B cell (primary cell): Measurements from ENCODE around the gene SLC22A24. TPM values are rescaled to one million over a fixed set of nuclear protein-coding genes. Genes with fewer than 3 reads are reported as not detected.
"Not testable (repeated sequence)": the region's sequence is repeated elsewhere in the genome, so short reads cannot be mapped to it uniquely, and the experiment has no call there.

ENCODE experiments used
- ATAC-seq: fragments of 200-7000 bp; cut with Tn5 transposase; one replicate; pipeline ENCODE4 v1.10.0; 2021; ENCODE audit warnings: low read depth, mild to moderate bottlenecking, moderate number of reproducible peaks, moderate library complexity
- CTCF ChIA-PET: fragments of 350-600 bp; sonication (Branson Sonifier 250); formaldehyde crosslinking; loops from one replicate; lab custom pipeline; 2021; ENCODE audit warnings: antibody characterized with exemption, inconsistent platforms; lab: Charles Lee
- POLR2A ChIA-PET: fragments of 350-600 bp; sonication (Branson Sonifier 250); formaldehyde crosslinking; loops from one replicate; lab custom pipeline; 2021; ENCODE audit warnings: antibody characterized with exemption; lab: Charles Lee
- DNase-seq: peaks from one replicate; pipeline ENCODE4 v3.0.0; 2013
- H2AFZ ChIP-seq: 2 replicates; pipeline ENCODE4 v1.6.1; 2012; ENCODE audit warnings: mild to moderate bottlenecking, low read depth, low read length; ENCODE audit not compliant: insufficient read depth, poor library complexity, severe bottlenecking
- H3K27ac ChIP-seq, 2 donors: 1 replicate in 1 of 2; 2 replicates in 1 of 2; pipeline ENCODE4 v1.5.1; 2012 to 2013; ENCODE audit warnings: low read length in 2 of 2, mild to moderate bottlenecking in 2 of 2, moderate library complexity in 1 of 2
- H3K27me3 ChIP-seq, 4 experiments: fragments of 200-600 bp in 1 of 4; sonication (generic) in 1 of 4; replicated peaks in 1 of 4; 1 replicate in 2 of 4; 2 replicates in 2 of 4; pipeline versions ENCODE4 v1.6.1 to v1.7.0; 2013 to 2016; ENCODE audit warnings: low read length in 3 of 4, mild to moderate bottlenecking in 2 of 4, mixed read lengths in 1 of 4, moderate library complexity in 1 of 4; ENCODE audit not compliant: insufficient read depth in 4 of 4, control insufficient read depth in 3 of 4; ENCODE audit errors: control extremely low read depth in 1 of 4
- H3K36me3 ChIP-seq, 2 experiments: replicated peaks in 1 of 2; 1 replicate in 1 of 2; 2 replicates in 1 of 2; pipeline versions ENCODE4 v1.6.1 to v1.7.1; 2013; ENCODE audit warnings: low read length in 1 of 2; ENCODE audit not compliant: insufficient read depth in 2 of 2, control insufficient read depth in 1 of 2; ENCODE audit errors: control extremely low read depth in 1 of 2, extremely low read depth in 1 of 2
- H3K4me1 ChIP-seq, 2 donors: fragments of 200-600 bp in 1 of 2; sonication (generic) in 1 of 2; 1 replicate in 1 of 2; 2 replicates in 1 of 2; pipeline versions ENCODE4 v1.5.1 to v1.6.1; 2013 to 2017; ENCODE audit warnings: low read length in 2 of 2; ENCODE audit not compliant: control insufficient read depth in 2 of 2, insufficient read depth in 2 of 2
- H3K4me2 ChIP-seq: replicated peaks from 2 replicates; pipeline ENCODE3; 2012; ENCODE audit warnings: mild to moderate bottlenecking, low read depth, low read length; ENCODE audit not compliant: poor library complexity, severe bottlenecking
- H3K4me3 ChIP-seq, 5 experiments: fragments of 200-600 bp in 1 of 5; sonication (generic) in 1 of 5; 1 replicate in 3 of 5; 2 replicates in 2 of 5; pipeline versions ENCODE4 v1.5.1 to v1.7.0; 2011 to 2016; ENCODE audit warnings: low read length in 4 of 5, mild to moderate bottlenecking in 4 of 5, low read depth in 2 of 5, control low read depth in 1 of 5, moderate library complexity in 1 of 5; ENCODE audit not compliant: insufficient read depth in 1 of 5; ENCODE audit errors: control extremely low read depth in 1 of 5, extremely low read depth in 1 of 5
- H3K79me2 ChIP-seq: fragments of 200-600 bp; sonication (generic); one replicate; pipeline ENCODE4 v1.6.0; 2016; ENCODE audit warnings: low read length; ENCODE audit not compliant: control insufficient read depth, insufficient read depth
- H3K9ac ChIP-seq: fragments of 200-600 bp; sonication (generic); 2 replicates; pipeline ENCODE4 v1.6.1; 2017; ENCODE audit warnings: mild to moderate bottlenecking, low read length, moderate library complexity
- H3K9me3 ChIP-seq, 3 donors: one replicate each; pipeline versions ENCODE4 v1.6.1 to v1.7.1; 2013; ENCODE audit warnings: low read length in 2 of 3; ENCODE audit not compliant: control insufficient read depth in 2 of 3, insufficient read depth in 1 of 3; ENCODE audit errors: control extremely low read depth in 1 of 3
- H4K20me1 ChIP-seq: 2 replicates; pipeline ENCODE4 v1.6.0; 2012; ENCODE audit warnings: mild to moderate bottlenecking, low read length; ENCODE audit not compliant: insufficient read depth, control insufficient read depth, poor library complexity, severe bottlenecking
- H3K27ac Mint-ChIP-seq: one replicate; pipeline ENCODE4 v1.8.0; 2021; ENCODE audit warnings: mixed read lengths
- H3K27me3 Mint-ChIP-seq: one replicate; pipeline ENCODE4 v1.8.0; 2021; ENCODE audit warnings: mixed read lengths
- H3K4me1 Mint-ChIP-seq: one replicate; pipeline ENCODE4 v1.8.0; 2021; ENCODE audit warnings: mixed read lengths
- H3K4me3 Mint-ChIP-seq: one replicate; pipeline ENCODE4 v1.8.0; 2021; ENCODE audit warnings: mixed read lengths
- H3K9me3 Mint-ChIP-seq: one replicate; pipeline ENCODE4 v1.8.0; 2022; ENCODE audit warnings: mixed read lengths; ENCODE audit not compliant: insufficient read depth
- EZH2 ChIP-seq: IDR thresholded peaks from 2 replicates; pipeline ENCODE4 v1.6.1; 2012; ENCODE audit warnings: borderline replicate concordance, low read depth, mild to moderate bottlenecking, moderate library complexity, low read length; ENCODE audit not compliant: insufficient read depth, poor library complexity, severe bottlenecking
- WGBS: methylation state at CpG from one replicate; pipeline ENCODE4 v1.1.5; 2013; ENCODE audit warnings: missing lambda C conversion rate; ENCODE audit not compliant: insufficient coverage; 5-methylcytosine and 5-hydroxymethylcytosine counted together
- intact Hi-C: fragments of 100-400 bp; cut with micrococcal nuclease; formaldehyde crosslinking; loops from one replicate; pipeline ENCODE4 v1.10.0; 2022
- polyA plus RNA-seq: library from polyadenylated mRNA; depleted of rRNA; stranded (reverse); fragments of >200 nt; gene quantifications from 2 replicates; pipeline ENCODE4 v1.2.3, GENCODE V29; 2012
- total RNA-seq, 2 donors: library from RNA; stranded (reverse); fragments of 120-200 nt in 1 of 2; gene quantifications; 1 replicate in 1 of 2; 2 replicates in 1 of 2; pipeline versions ENCODE4 v1.2.3 to v1.2.4, GENCODE V29; 2013 to 2022
- TF ChIP-seq, protein P1 (sequence below): fragments of 200-600 bp; IDR thresholded peaks from one replicate; pipeline ENCODE4 v1.8.0; 2022; ENCODE audit warnings: antibody characterized with exemption, mild to moderate bottlenecking

Gene SLC22A24
- total and polyA plus RNA-seq, 2 donors (not counting 1 experiment from before 2014, with no cell fraction given), result not detected

DNA sequence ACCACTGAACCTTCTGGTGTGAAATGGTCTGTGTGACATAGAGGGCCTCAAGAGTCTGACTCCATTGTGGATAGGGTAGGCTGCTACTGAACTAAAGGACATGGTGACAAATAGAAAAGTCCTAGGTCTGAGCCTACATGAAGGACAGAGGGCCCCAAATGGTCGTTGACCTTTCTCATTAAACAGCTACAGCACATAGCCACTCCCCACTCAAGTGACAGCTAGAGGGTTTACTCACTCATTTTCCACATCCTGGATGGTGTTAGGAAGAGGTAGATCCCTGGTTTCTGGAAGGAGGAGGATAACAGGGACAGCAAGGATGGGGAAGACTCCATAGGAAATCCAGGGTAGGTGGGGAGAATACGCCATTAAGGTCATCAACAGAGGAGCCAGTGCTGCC, 63.3 kb downstream of the SLC22A24 start:
- Mint-ChIP-seq H3K9me3 (no peaks in the 10 kb centered on the region), H3K27me3 (peaks cover 50% of the 10 kb centered on the region), H3K27ac (no peak overlapping the region), H3K4me1 (no peaks in the 10 kb centered on the region), H3K4me3 (no peak overlapping the region)
- Histone ChIP-seq H3K36me3 (no peaks in the 10 kb centered on the region), H3K27ac (no peak overlapping the region), H3K79me2 (no peaks in the 10 kb centered on the region), H2AFZ (no peak overlapping the region), H3K4me1 (no peaks in the 10 kb centered on the region), H3K4me3 (no peak overlapping the region), H3K9ac (no peak overlapping the region), H4K20me1 (no peaks in the 10 kb centered on the region), H3K4me2 (no peak overlapping the region), H3K27me3 (peaks cover 0 to 14% (median 6%) of the 10 kb centered on the region in 4 experiments), H3K9me3 (no peaks in the 10 kb centered on the region)
- TF ChIP-seq, protein P1, sequence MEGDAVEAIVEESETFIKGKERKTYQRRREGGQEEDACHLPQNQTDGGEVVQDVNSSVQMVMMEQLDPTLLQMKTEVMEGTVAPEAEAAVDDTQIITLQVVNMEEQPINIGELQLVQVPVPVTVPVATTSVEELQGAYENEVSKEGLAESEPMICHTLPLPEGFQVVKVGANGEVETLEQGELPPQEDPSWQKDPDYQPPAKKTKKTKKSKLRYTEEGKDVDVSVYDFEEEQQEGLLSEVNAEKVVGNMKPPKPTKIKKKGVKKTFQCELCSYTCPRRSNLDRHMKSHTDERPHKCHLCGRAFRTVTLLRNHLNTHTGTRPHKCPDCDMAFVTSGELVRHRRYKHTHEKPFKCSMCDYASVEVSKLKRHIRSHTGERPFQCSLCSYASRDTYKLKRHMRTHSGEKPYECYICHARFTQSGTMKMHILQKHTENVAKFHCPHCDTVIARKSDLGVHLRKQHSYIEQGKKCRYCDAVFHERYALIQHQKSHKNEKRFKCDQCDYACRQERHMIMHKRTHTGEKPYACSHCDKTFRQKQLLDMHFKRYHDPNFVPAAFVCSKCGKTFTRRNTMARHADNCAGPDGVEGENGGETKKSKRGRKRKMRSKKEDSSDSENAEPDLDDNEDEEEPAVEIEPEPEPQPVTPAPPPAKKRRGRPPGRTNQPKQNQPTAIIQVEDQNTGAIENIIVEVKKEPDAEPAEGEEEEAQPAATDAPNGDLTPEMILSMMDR, result no peak
- no peak for TF ChIP-seq EZH2
- WGBS, result no CpG with 5 or more reads among the region's 2 CpGs
- ChIA-PET POLR2A (no interaction called here), CTCF (no interaction called here)
- no peak for DNase-seq
- intact Hi-C loops, result no loop called here
- ATAC-seq, result no peak

- H3K9me3 ChIP-seq, H4K20me1 ChIP-seq, DNase-seq, intact Hi-C loops, H3K4me3 ChIP-seq, H3K4me1 ChIP-seq, POLR2A ChIA-PET, H3K79me2 ChIP-seq, H2AFZ ChIP-seq, H3K27me3 ChIP-seq, H3K36me3 ChIP-seq, H3K27ac Mint-ChIP-seq, H3K27ac ChIP-seq, H3K9me3 Mint-ChIP-seq, ATAC-seq, H3K4me1 Mint-ChIP-seq, H3K9ac ChIP-seq, H3K4me3 Mint-ChIP-seq, H3K4me2 ChIP-seq: not testable (repeated sequence)
- H3K27me3 Mint-ChIP-seq, result peaks cover 51% of the 10 kb centered on the region
- WGBS, result no CpG with 5 or more reads among the region's 1 CpG
- CTCF ChIA-PET, result interaction anchor here (1.8 kb wide), 1 partner anchor 11 kb away, joined by 5 read pairs; no protein-coding TSS in a partner anchor
Observed at GRCh38 chr11:63046203-63046602, 97.8 kb downstream of the SLC22A24 start.
